ENCODE measurements around the gene EPS8. TPM values are rescaled to one million over a fixed set of nuclear protein-coding genes. Genes with fewer than 3 reads are reported as not detected.

The EPS8 gene
- total RNA-seq, 1 experiment from 2014 or later, result 85.3 TPM

DNA sequence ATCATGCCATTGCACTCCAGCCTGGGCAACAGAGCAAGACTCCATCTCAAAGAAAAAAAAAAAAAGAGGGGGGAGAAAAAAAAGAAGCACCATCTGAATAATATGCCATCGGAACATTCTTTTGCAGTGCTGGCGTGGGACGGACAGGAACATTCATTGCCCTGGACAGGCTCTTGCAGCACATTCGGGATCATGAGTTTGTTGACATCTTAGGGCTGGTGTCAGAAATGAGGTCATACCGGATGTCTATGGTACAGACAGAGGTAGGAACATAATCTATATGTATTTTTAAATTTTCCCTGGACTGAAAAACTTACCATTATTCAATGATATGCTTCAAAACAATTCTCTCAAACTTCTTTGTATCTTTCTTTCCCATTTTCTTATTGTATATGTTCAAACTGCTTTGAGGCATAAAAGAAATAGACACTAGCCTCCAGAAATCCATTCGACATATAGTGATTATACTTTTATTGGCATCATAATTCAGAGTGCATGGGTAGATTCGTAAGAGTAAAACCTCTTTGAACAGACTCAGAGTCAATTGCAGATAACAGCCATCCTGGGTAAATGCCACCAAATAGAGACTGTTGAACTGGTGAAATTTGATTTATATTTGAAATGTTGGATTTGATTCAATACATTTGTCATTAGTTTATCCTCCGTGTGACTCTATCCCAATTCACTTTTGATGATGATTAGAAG lies 199.7 kb downstream of the EPS8 start:
- Mint-ChIP-seq H3K36me3 (ENCODE audit: insufficient read depth, unreplicated experiment) (no peaks in the 10 kb centered on the region), H3K9me3 (ENCODE audit: unreplicated experiment) (no peaks in the 10 kb centered on the region), H3K27ac (ENCODE audit: low read depth, unreplicated experiment) (peak overlapping the region; percentile 95), H3K4me1 (ENCODE audit: insufficient read depth, unreplicated experiment) (peaks cover 10% of the 10 kb centered on the region), H3K4me3 (ENCODE audit: unreplicated experiment) (no peak overlapping the region), H3K27me3 (ENCODE audit: insufficient read depth, unreplicated experiment) (no peaks in the 10 kb centered on the region)
- DNase-seq (ENCODE audit: unreplicated experiment), result no peak
- CTCF ChIA-PET, result interaction anchor here (0.6 to 14.2 kb wide), 43 partner anchors 10 to 1078 kb away, joined by 3 to 222 read pairs (median 4); no protein-coding TSS in a partner anchor
- BruUV-seq (replicated peaks), result no TSS peak
- POLR2A ChIA-PET, result interaction anchor here (1.0 to 3.5 kb wide), 7 partner anchors 57 to 294 kb away, joined by 4 to 15 read pairs (median 7); partner anchors contain the start of gene EPS8
- TF ChIP-seq CTCF (IDR thresholded peaks at IDR 0.05; ENCODE audit: unreplicated experiment), result no peak
- intact Hi-C loops (cut with micrococcal nuclease), result loop anchor here (1.0 to 10.0 kb wide), 6 partner anchors 115 to 595 kb away; no protein-coding TSS in a partner anchor

DNA sequence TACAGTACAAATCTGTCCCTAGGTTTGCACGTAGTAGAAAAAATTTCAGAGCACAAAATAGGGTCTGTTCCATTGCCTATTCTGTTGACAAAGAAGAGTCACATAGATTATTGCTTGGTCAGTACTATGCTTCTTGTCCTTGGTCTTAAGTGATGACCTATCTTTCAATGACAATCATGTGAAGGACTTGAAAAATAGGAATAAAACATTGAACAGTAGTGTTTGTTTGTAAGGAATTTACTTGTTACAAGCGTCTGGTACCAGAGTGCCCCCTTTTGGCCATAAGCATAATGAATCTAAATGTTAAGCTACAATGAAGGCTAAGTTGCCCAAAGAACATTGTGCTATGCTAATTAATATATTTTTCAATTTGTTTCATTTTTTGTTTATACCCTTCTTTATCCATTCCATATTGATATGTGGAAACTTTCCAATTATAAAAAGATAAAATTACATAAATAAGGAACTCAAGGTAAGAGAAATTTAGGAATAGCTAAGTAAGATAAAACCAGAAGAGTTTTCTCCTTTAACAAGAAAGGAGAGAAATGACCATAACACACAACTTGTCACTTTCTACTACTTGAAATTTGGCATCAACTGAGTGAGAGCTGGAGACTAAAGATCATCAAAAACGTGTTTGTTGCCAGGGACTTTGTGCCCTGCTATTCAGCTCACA lies 204.7 kb downstream of the EPS8 start:
- no peaks in the 10 kb centered on the region for H3K4me1 Mint-ChIP-seq (ENCODE audit: insufficient read depth, unreplicated experiment)
- intact Hi-C loops (cut with micrococcal nuclease), result loop anchor here (1.0 to 10.0 kb wide), 5 partner anchors 52 to 590 kb away; no protein-coding TSS in a partner anchor
- peak overlapping the region; percentile 12 for H3K27ac Mint-ChIP-seq (ENCODE audit: low read depth, unreplicated experiment)
- BruUV-seq (replicated peaks), result no TSS peak
- no peaks in the 10 kb centered on the region for H3K27me3 Mint-ChIP-seq (ENCODE audit: insufficient read depth, unreplicated experiment)
- peak; percentile 62 for TF ChIP-seq CTCF (IDR thresholded peaks at IDR 0.05; ENCODE audit: unreplicated experiment)
- CTCF ChIA-PET, result interaction anchor here (0.6 to 14.2 kb wide), 50 partner anchors 9 to 1544 kb away, joined by 3 to 222 read pairs (median 4); no protein-coding TSS in a partner anchor
- no peaks in the 10 kb centered on the region for H3K9me3 Mint-ChIP-seq (ENCODE audit: unreplicated experiment)
- H3K4me3 Mint-ChIP-seq (ENCODE audit: unreplicated experiment), result no peak overlapping the region
- peak; percentile 70 for DNase-seq (ENCODE audit: unreplicated experiment)
- POLR2A ChIA-PET, result interaction anchor here (0.6 to 1.5 kb wide), 10 partner anchors 12 to 309 kb away, joined by 3 to 7 read pairs (median 3); partner anchors contain the start of gene STRAP
- H3K36me3 Mint-ChIP-seq (ENCODE audit: insufficient read depth, unreplicated experiment), result no peaks in the 10 kb centered on the region

GRCh38 chr12:15583804-15584203 lies 205.4 kb downstream of the EPS8 start:
- POLR2A ChIA-PET, result interaction anchor here (0.9 to 1.5 kb wide), 4 partner anchors 13 to 305 kb away, joined by 3 to 7 read pairs (median 4); no protein-coding TSS in a partner anchor

More at GRCh38 chr12:15583804-15584203, 205.4 kb downstream of the EPS8 start:
- no peaks in the 10 kb centered on the region for H3K36me3 Mint-ChIP-seq (ENCODE audit: insufficient read depth, unreplicated experiment)
- no peaks in the 10 kb centered on the region for H3K4me1 Mint-ChIP-seq (ENCODE audit: insufficient read depth, unreplicated experiment)
- TF ChIP-seq CTCF (IDR thresholded peaks at IDR 0.05; ENCODE audit: unreplicated experiment), result no peak
- DNase-seq (ENCODE audit: unreplicated experiment), result no peak
- H3K27me3 Mint-ChIP-seq (ENCODE audit: insufficient read depth, unreplicated experiment), result no peaks in the 10 kb centered on the region
- peak overlapping the region; percentile 12 for H3K27ac Mint-ChIP-seq (ENCODE audit: low read depth, unreplicated experiment)
- CTCF ChIA-PET, result interaction anchor here (0.6 to 14.2 kb wide), 25 partner anchors 8 to 783 kb away, joined by 3 to 222 read pairs (median 6); no protein-coding TSS in a partner anchor
- H3K4me3 Mint-ChIP-seq (ENCODE audit: unreplicated experiment), result no peak overlapping the region
- BruUV-seq (replicated peaks), result no TSS peak
- intact Hi-C loops (cut with micrococcal nuclease), result loop anchor here (1.0 to 10.0 kb wide), 5 partner anchors 52 to 589 kb away; no protein-coding TSS in a partner anchor
- no peaks in the 10 kb centered on the region for H3K9me3 Mint-ChIP-seq (ENCODE audit: unreplicated experiment)

Data from MCF 10A (cell line).